ENCODE data around the gene LMO7. TPM values are rescaled to one million over a fixed set of nuclear protein-coding genes. Genes with fewer than 3 reads are reported as not detected.
"Not testable (repeated sequence)": the region's sequence is repeated elsewhere in the genome, so short reads cannot be mapped to it uniquely, and the experiment has no call there.

Gene LMO7
- total RNA-seq, 2 experiments from 2014 or later = 2.0 to 3.5 TPM

- ChIA-PET CTCF (no interaction called here), POLR2A (no interaction called here)
Observed at GRCh38 chr13:75764251-75764925, 128.3 kb downstream of the LMO7 start.

GRCh38 chr13:75764926-75765310 is 128.8 kb downstream of the LMO7 start:
- ChIA-PET CTCF (no interaction called here), POLR2A (no interaction called here)

- POLR2A ChIA-PET = no interaction called here
- CTCF ChIA-PET = no interaction called here
Observed at GRCh38 chr13:75766636-75767035, 130.5 kb downstream of the LMO7 start.

DNA sequence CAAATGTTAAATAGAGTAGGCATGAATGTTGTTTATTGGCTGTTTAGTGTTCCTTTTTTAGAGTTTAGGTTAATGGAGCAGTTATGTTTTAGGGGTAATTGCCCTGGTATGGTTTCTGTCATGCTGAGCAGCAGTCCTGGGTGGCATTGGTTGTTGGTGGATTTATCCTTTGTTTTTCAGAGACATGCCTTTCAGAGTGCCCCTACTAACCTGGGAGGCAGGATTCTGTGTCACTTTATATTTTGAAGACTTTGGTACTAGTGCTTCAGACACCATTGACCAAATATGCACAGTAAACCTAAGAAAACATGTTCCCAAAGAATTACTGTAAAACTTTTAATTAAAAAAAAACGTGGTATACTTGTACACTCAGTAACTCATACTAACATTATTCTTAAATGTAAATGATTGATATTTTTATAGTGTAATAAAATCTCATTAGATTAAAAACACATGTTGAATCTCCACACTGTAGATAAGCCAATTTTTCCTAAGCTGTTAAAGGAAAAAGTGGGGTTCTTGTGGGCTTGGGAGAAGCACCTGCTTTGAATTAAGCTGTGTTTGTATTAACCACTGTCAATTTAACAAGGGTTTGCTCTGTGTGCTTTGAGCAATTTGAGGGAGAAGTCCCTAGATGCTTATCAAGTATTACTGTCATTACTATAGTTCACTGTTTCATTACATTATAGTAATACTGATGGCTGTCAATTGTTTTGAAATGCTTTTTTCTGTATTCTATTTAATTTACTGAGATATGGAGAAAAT is 133.2 kb downstream of the LMO7 start:
- CTCF ChIA-PET = no interaction called here
- POLR2A ChIA-PET = no interaction called here

GRCh38 chr13:75770164-75770563 is 134.0 kb downstream of the LMO7 start:
- ChIA-PET POLR2A (no interaction called here), CTCF (no interaction called here)

DNA sequence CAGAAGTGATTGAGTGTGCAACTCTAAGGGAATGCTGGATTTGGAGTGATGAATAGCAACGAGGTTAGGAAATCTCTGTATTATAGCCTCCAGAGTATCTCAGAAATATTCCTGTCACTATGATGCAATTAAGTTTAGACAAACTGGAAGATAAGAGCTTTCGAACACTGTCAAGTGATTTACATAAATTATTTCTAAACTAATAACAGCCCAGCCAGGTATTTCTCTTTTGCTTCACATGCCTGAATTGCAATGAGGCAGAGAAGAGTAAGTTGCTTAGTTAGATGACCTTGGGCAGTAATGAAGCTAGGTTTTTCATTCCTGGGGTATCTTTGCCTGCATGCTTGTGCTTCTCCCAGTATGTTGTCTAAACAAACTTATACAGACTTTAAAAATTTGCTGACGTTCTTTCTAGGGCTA is 134.5 kb downstream of the LMO7 start:
- ChIA-PET POLR2A (no interaction called here), CTCF (no interaction called here)

GRCh38 chr13:75771226-75771625 is 135.1 kb downstream of the LMO7 start:
- POLR2A ChIA-PET = no interaction called here
- CTCF ChIA-PET = no interaction called here

DNA sequence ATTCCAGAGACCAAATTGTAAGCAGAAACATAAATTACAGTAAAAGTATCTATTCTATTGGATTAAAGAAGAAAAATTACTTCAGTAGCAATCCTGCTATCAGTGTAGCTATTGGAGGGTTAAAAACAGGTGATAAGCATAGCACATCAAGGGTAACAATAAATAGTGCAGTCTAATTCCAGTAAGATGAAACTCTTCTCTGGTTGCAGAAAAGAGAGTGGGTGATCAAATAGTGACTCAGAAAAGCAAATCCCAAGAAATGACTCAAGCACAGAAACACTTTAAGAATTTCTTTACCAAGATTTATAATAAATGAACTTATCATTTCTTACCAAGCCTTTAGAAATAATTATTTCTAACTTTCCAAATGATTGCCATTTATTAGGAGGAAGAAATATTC is 135.7 kb downstream of the LMO7 start:
- ChIA-PET POLR2A (no interaction called here), CTCF (no interaction called here)

- POLR2A ChIA-PET = no interaction called here
- CTCF ChIA-PET = no interaction called here
Observed at GRCh38 chr13:75774176-75774575, 138.0 kb downstream of the LMO7 start.

- POLR2A ChIA-PET = no interaction called here
- CTCF ChIA-PET = no interaction called here
Observed at GRCh38 chr13:75776550-75776949, 140.4 kb downstream of the LMO7 start.

- ChIA-PET POLR2A (no interaction called here), CTCF (no interaction called here)
Observed at GRCh38 chr13:75779393-75779792, 143.3 kb downstream of the LMO7 start.

- POLR2A ChIA-PET, CTCF ChIA-PET: not testable (repeated sequence)
Observed at GRCh38 chr13:75780103-75780502, 144.0 kb downstream of the LMO7 start.

- ChIA-PET POLR2A (interaction anchor here (0.6 kb wide), 1 partner anchor 606 kb away, joined by 5 read pairs; no protein-coding TSS in a partner anchor), CTCF (interaction anchor here (0.6 kb wide), 1 partner anchor 324 kb away, joined by 3 read pairs; no protein-coding TSS in a partner anchor)
Observed at GRCh38 chr13:75782985-75783384, 146.9 kb downstream of the LMO7 start.

- POLR2A ChIA-PET = no interaction called here
- CTCF ChIA-PET = no interaction called here
Observed at GRCh38 chr13:75784003-75784402, 147.9 kb downstream of the LMO7 start.

GRCh38 chr13:75785130-75785529 is 149.0 kb downstream of the LMO7 start:
- POLR2A ChIA-PET = no interaction called here
- CTCF ChIA-PET = no interaction called here

- POLR2A ChIA-PET = no interaction called here
- CTCF ChIA-PET = no interaction called here
Observed at GRCh38 chr13:75787249-75787928, 151.3 kb downstream of the LMO7 start.

GRCh38 chr13:75788481-75788981 is 152.4 kb downstream of the LMO7 start:
- CTCF ChIA-PET = no interaction called here
- POLR2A ChIA-PET = no interaction called here

DNA sequence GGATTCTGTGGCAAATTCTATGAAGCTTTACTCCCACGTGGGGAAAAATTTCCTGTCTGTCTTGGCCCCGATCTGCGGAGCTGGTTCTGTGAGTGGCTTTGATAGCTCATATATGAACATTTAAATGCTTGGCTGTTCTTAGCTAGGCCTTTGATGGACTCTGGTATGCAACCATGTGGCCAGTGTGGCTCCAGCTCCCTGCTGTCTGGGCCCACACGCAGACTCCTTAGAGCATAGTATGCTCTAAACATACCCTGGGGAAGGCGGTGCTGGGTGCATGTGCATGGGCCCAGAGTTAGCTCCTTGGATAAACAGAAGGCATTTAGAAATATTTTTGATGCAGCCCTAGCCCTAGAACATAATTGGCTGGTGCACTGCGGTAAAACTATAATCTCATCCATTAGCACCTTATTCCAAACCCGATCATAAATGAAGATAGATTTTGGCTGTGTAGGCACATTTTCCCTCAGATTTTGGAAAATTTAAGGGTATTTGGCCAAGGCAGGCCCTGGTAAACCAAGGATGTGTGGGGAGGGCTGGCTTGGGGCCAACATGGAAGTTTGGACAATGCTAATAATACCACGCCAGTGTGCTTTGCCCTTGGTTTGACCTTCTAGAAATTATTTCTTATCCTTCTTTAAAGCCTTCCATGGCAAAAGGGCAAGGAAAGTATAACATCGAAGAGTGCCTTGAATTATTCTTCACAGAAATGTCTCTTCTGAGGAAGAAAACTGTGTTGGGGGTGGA is 153.5 kb downstream of the LMO7 start:
- ChIA-PET CTCF (interaction anchor here (1.5 kb wide), 1 partner anchor 94 kb away, joined by 4 read pairs; no protein-coding TSS in a partner anchor), POLR2A (no interaction called here)

DNA sequence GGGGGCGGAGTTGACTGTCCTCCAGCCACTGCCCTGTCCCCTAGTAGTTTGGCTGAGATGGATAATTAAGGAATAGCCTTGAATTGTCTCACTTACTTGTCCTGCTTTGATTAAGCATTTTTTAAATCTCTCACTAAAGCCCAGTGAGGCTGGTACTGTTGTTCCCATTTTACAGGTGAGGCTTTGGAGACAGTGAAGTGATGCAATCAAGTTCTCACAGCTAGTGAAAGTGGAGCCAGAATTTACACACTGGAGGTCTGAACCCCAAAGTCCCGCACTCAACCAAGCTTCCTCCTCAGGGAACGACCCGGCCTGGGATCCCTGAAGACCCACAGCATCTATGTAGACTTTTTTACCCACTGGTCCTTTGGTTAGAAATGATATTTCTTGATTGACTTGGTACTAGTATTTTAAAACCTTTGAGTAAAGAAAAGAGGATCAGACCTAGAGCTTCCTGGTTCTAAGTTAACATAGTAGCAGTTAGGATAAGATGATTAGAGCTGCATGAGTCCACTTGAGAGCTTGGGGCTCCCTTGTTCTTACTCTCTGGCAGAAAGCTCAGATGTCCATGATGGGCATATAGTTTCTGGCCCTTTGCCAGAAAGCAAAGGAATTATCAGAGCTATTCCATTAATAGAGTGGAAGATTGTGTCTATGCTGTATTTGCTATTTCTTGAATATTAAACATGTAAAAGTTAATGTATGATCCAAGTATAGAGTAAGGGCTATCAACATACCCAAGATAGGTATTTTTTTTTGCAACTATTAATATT is 154.3 kb downstream of the LMO7 start:
- POLR2A ChIA-PET = no interaction called here

More for the DNA sequence above, 154.3 kb downstream of the LMO7 start:
- CTCF ChIA-PET = interaction anchor here (1.5 kb wide), 1 partner anchor 95 kb away, joined by 4 read pairs; no protein-coding TSS in a partner anchor
